Naive thymus-derived CD8-positive, alpha-beta T cell (primary cell): Measurements from ENCODE around the gene UNC5C. TPM values are rescaled to one million over a fixed set of nuclear protein-coding genes. Genes with fewer than 3 reads are reported as not detected.

ENCODE experiments used
- ATAC-seq, 2 donors: fragments of 150-1000 bp; cut with Tn5 transposase in 1 of 2; sonication (Bioruptor Pico), chemical (Tn5 transposase) in 1 of 2; 1 replicate in 1 of 2; 2 replicates in 1 of 2; pipeline ENCODE4 v1.10.0; 2021; ENCODE audit warnings: mild to moderate bottlenecking in 2 of 2, moderate library complexity in 2 of 2
- POLR2A ChIA-PET: fragments of 350-600 bp; sonication (Branson Sonifier 250); formaldehyde crosslinking; loops from one replicate; lab custom pipeline; 2021; ENCODE audit warnings: antibody characterized with exemption; lab: Charles Lee
- DNase-seq, 10 donors: peaks; one replicate each; pipeline versions ENCODE4 v3.0.0 to v3.0.0-alpha.2; 2020 to 2022
- H3K27ac Mint-ChIP-seq, 10 donors: one replicate each; pipeline ENCODE4 v1.8.0; 2020 to 2022; ENCODE audit warnings: mild to moderate bottlenecking in 10 of 10, mixed read lengths in 10 of 10, moderate library complexity in 4 of 10, inconsistent platforms in 1 of 10
- H3K27me3 Mint-ChIP-seq, 5 donors: one replicate each; pipeline ENCODE4 v1.8.0; 2021 to 2022; ENCODE audit warnings: mixed read lengths in 5 of 5
- H3K36me3 Mint-ChIP-seq, 3 donors: one replicate each; pipeline ENCODE4 v1.8.0; 2020 to 2022; ENCODE audit warnings: mixed read lengths in 3 of 3, mild to moderate bottlenecking in 2 of 3, inconsistent platforms in 1 of 3
- H3K4me1 Mint-ChIP-seq, 4 donors: one replicate each; pipeline ENCODE4 v1.8.0; 2021 to 2022; ENCODE audit warnings: mixed read lengths in 4 of 4
- H3K4me3 Mint-ChIP-seq, 10 donors: one replicate each; pipeline ENCODE4 v1.8.0; 2020 to 2022; ENCODE audit warnings: mild to moderate bottlenecking in 10 of 10, mixed read lengths in 10 of 10, moderate library complexity in 6 of 10, inconsistent platforms in 1 of 10
- H3K9me3 Mint-ChIP-seq, 9 donors: one replicate each; pipeline ENCODE4 v1.8.0; 2020 to 2022; ENCODE audit warnings: mixed read lengths in 9 of 9, mild to moderate bottlenecking in 3 of 9, inconsistent platforms in 1 of 9, moderate library complexity in 1 of 9
- polyA plus RNA-seq, 3 donors: library from polyadenylated mRNA; unstranded; fragments of 300-500 nt; fragmentation: Illumina TruSeq; gene quantifications; one replicate each; pipeline ENCODE4 v1.2.3, GENCODE V29; 2021
- total RNA-seq, 8 experiments: library from RNA in 2 of 8; stranded (reverse) in 2 of 8; gene quantifications; one replicate each; pipeline ENCODE4 v1.2.3 and lab custom pipeline; 2021 to 2026

UNC5C gene
- total and polyA plus RNA-seq, 5 experiments from 2014 or later, result not detected

- ATAC-seq, result no peak
- no peak overlapping the region for H3K4me3 Mint-ChIP-seq
These were observed 332.1 kb downstream of the UNC5C start for GRCh38 chr4:95216636-95217035.

GRCh38 chr4:95215991-95216605, 332.7 kb downstream of the UNC5C start:
- POLR2A ChIA-PET, result no interaction called here
- ATAC-seq, result no peak
- H3K4me1 Mint-ChIP-seq, result peaks cover 0 to 2% (median 0%) of the 10 kb centered on the region in 4 donors
- H3K36me3 Mint-ChIP-seq, result no peaks in the 10 kb centered on the region
- H3K4me3 Mint-ChIP-seq, result no peak overlapping the region
- H3K9me3 Mint-ChIP-seq, result no peaks in the 10 kb centered on the region
- peaks cover 0 to 12% (median 0%) of the 10 kb centered on the region in 5 donors for H3K27me3 Mint-ChIP-seq
- H3K27ac Mint-ChIP-seq, result no peak overlapping the region
- DNase-seq, result no peak

More at GRCh38 chr4:95216636-95217035, 332.1 kb downstream of the UNC5C start:
- H3K36me3 Mint-ChIP-seq, result no peaks in the 10 kb centered on the region
- POLR2A ChIA-PET, result no interaction called here
- H3K4me1 Mint-ChIP-seq, result peaks cover 0 to 2% (median 0%) of the 10 kb centered on the region in 4 donors
- H3K27me3 Mint-ChIP-seq, result peaks cover 0 to 12% (median 0%) of the 10 kb centered on the region in 5 donors
- no peak overlapping the region for H3K27ac Mint-ChIP-seq
- no peaks in the 10 kb centered on the region for H3K9me3 Mint-ChIP-seq
- no peak for DNase-seq

- no peak for DNase-seq
- H3K4me3 Mint-ChIP-seq, result no peak overlapping the region
- H3K9me3 Mint-ChIP-seq, result no peaks in the 10 kb centered on the region
- peaks cover 0 to 2% (median 0%) of the 10 kb centered on the region in 4 donors for H3K4me1 Mint-ChIP-seq
- no peak for ATAC-seq
- H3K27ac Mint-ChIP-seq, result no peak overlapping the region
- POLR2A ChIA-PET, result no interaction called here
- peaks cover 0 to 12% (median 0%) of the 10 kb centered on the region in 5 donors for H3K27me3 Mint-ChIP-seq
- H3K36me3 Mint-ChIP-seq, result no peaks in the 10 kb centered on the region
These were observed 333.7 kb downstream of the UNC5C start for GRCh38 chr4:95215043-95215442.

GRCh38 chr4:95214408-95214807, 334.4 kb downstream of the UNC5C start:
- no peak overlapping the region for H3K27ac Mint-ChIP-seq
- H3K4me3 Mint-ChIP-seq, result no peak overlapping the region
- H3K36me3 Mint-ChIP-seq, result no peaks in the 10 kb centered on the region
- DNase-seq, result no peak
- ATAC-seq, result no peak
- no peaks in the 10 kb centered on the region for H3K9me3 Mint-ChIP-seq
- peaks cover 0 to 12% (median 0%) of the 10 kb centered on the region in 5 donors for H3K27me3 Mint-ChIP-seq
- peaks cover 0 to 2% (median 0%) of the 10 kb centered on the region in 4 donors for H3K4me1 Mint-ChIP-seq
- POLR2A ChIA-PET, result no interaction called here

- no peak for ATAC-seq
- no peak overlapping the region for H3K4me3 Mint-ChIP-seq
These were observed 335.4 kb downstream of the UNC5C start for GRCh38 chr4:95213366-95213765.

GRCh38 chr4:95212692-95213091, 336.1 kb downstream of the UNC5C start:
- Mint-ChIP-seq H3K27ac (no peak overlapping the region), H3K36me3 (no peaks in the 10 kb centered on the region), H3K9me3 (no peaks in the 10 kb centered on the region), H3K27me3 (peaks cover 0 to 12% (median 0%) of the 10 kb centered on the region in 5 donors), H3K4me1 (peaks cover 0 to 2% (median 0%) of the 10 kb centered on the region in 4 donors), H3K4me3 (no peak overlapping the region)
- ATAC-seq (no peak), DNase-seq (no peak)
- POLR2A ChIA-PET, result no interaction called here

More at GRCh38 chr4:95213366-95213765, 335.4 kb downstream of the UNC5C start:
- H3K27ac Mint-ChIP-seq, result no peak overlapping the region
- POLR2A ChIA-PET, result no interaction called here
- H3K4me1 Mint-ChIP-seq, result peaks cover 0 to 2% (median 0%) of the 10 kb centered on the region in 4 donors
- H3K27me3 Mint-ChIP-seq, result peaks cover 0 to 12% (median 0%) of the 10 kb centered on the region in 5 donors
- no peaks in the 10 kb centered on the region for H3K36me3 Mint-ChIP-seq
- H3K9me3 Mint-ChIP-seq, result no peaks in the 10 kb centered on the region
- no peak for DNase-seq

- DNase-seq (no peak), ATAC-seq (no peak)
- H3K27me3 Mint-ChIP-seq, result peaks cover 0 to 9% (median 0%) of the 10 kb centered on the region in 5 donors
- H3K27ac Mint-ChIP-seq, result no peak overlapping the region
- no peaks in the 10 kb centered on the region for H3K4me1 Mint-ChIP-seq
- no peaks in the 10 kb centered on the region for H3K9me3 Mint-ChIP-seq
- H3K36me3 Mint-ChIP-seq, result no peaks in the 10 kb centered on the region
- no peak overlapping the region for H3K4me3 Mint-ChIP-seq
- POLR2A ChIA-PET, result no interaction called here
These were observed 338.8 kb downstream of the UNC5C start for GRCh38 chr4:95209927-95210326.

GRCh38 chr4:95204873-95205272, 343.9 kb downstream of the UNC5C start:
- DNase-seq (no peak), ATAC-seq (no peak)
- Mint-ChIP-seq H3K4me1 (no peaks in the 10 kb centered on the region), H3K27ac (no peak overlapping the region), H3K27me3 (no peaks in the 10 kb centered on the region), H3K36me3 (no peaks in the 10 kb centered on the region), H3K9me3 (no peaks in the 10 kb centered on the region), H3K4me3 (no peak overlapping the region)
- POLR2A ChIA-PET, result no interaction called here

- H3K36me3 Mint-ChIP-seq, result no peaks in the 10 kb centered on the region
- H3K4me3 Mint-ChIP-seq, result no peak overlapping the region
- no peaks in the 10 kb centered on the region for H3K9me3 Mint-ChIP-seq
- no peaks in the 10 kb centered on the region for H3K27me3 Mint-ChIP-seq
- no peak overlapping the region for H3K27ac Mint-ChIP-seq
- POLR2A ChIA-PET, result no interaction called here
- ATAC-seq, result no peak
- H3K4me1 Mint-ChIP-seq, result no peaks in the 10 kb centered on the region
- DNase-seq, result no peak
These were observed 344.4 kb downstream of the UNC5C start for GRCh38 chr4:95204267-95204844.

- no peaks in the 10 kb centered on the region for H3K9me3 Mint-ChIP-seq
- DNase-seq (no peak), ATAC-seq (no peak)
- H3K4me1 Mint-ChIP-seq, result peaks cover 0 to 7% (median 1%) of the 10 kb centered on the region in 4 donors
- no peak overlapping the region for H3K27ac Mint-ChIP-seq
- no peaks in the 10 kb centered on the region for H3K27me3 Mint-ChIP-seq
- POLR2A ChIA-PET, result no interaction called here
- no peaks in the 10 kb centered on the region for H3K36me3 Mint-ChIP-seq
- no peak overlapping the region for H3K4me3 Mint-ChIP-seq
These were observed 349.8 kb downstream of the UNC5C start for GRCh38 chr4:95198961-95199360.

GRCh38 chr4:95197353-95197752, 351.4 kb downstream of the UNC5C start:
- H3K27me3 Mint-ChIP-seq, result no peaks in the 10 kb centered on the region
- DNase-seq (no peak), ATAC-seq (no peak)
- no peak overlapping the region for H3K27ac Mint-ChIP-seq
- POLR2A ChIA-PET, result no interaction called here
- H3K4me1 Mint-ChIP-seq, result peaks cover 6 to 17% (median 14%) of the 10 kb centered on the region in 4 donors
- H3K4me3 Mint-ChIP-seq, result no peak overlapping the region
- H3K36me3 Mint-ChIP-seq, result no peaks in the 10 kb centered on the region
- H3K9me3 Mint-ChIP-seq, result peaks cover 0 to 2% (median 0%) of the 10 kb centered on the region in 9 donors

- peak overlapping the region in 2 of 10 donors; percentile 46 to 53 for H3K4me3 Mint-ChIP-seq
- peak overlapping the region in 5 of 10 donors; percentile 31 to 96 (median 61) for H3K27ac Mint-ChIP-seq
- no peaks in the 10 kb centered on the region for H3K36me3 Mint-ChIP-seq
- peaks cover 20 to 37% (median 32%) of the 10 kb centered on the region in 4 donors for H3K4me1 Mint-ChIP-seq
- DNase-seq (no peak), ATAC-seq (no peak)
- POLR2A ChIA-PET, result no interaction called here
- no peaks in the 10 kb centered on the region for H3K27me3 Mint-ChIP-seq
- peaks cover 0 to 7% (median 0%) of the 10 kb centered on the region in 9 donors for H3K9me3 Mint-ChIP-seq
These were observed 355.2 kb downstream of the UNC5C start for GRCh38 chr4:95193391-95194224.

- Mint-ChIP-seq H3K27ac (peak overlapping the region in 8 of 10 donors; percentile 28 to 96 (median 68)), H3K4me1 (peaks cover 26 to 44% (median 36%) of the 10 kb centered on the region in 4 donors), H3K27me3 (no peaks in the 10 kb centered on the region), H3K4me3 (no peak overlapping the region), H3K36me3 (no peaks in the 10 kb centered on the region), H3K9me3 (peaks cover 0 to 7% (median 0%) of the 10 kb centered on the region in 9 donors)
- DNase-seq (no peak), ATAC-seq (no peak)
- POLR2A ChIA-PET, result no interaction called here
These were observed 357.2 kb downstream of the UNC5C start for GRCh38 chr4:95191537-95191936.
